Chondrocyte (in vitro differentiated cells): ENCODE results near the gene TRIM31. TPM values are rescaled to one million over a fixed set of nuclear protein-coding genes. Genes with fewer than 3 reads are reported as not detected.

ENCODE experiments used
- DNase-seq: peaks from one replicate; pipeline ENCODE4 v3.0.0; 2021; ENCODE audit warnings: mixed read lengths, low spot score
- H3K27ac Mint-ChIP-seq: one replicate; pipeline ENCODE4 v1.8.0; 2021; ENCODE audit warnings: mild to moderate bottlenecking, moderate library complexity, mixed read lengths; ENCODE audit not compliant: unreplicated experiment
- H3K27me3 Mint-ChIP-seq: 2 replicates; pipeline ENCODE4 v1.8.0; 2021; ENCODE audit warnings: low read depth, mixed read lengths
- H3K36me3 Mint-ChIP-seq: 2 replicates; pipeline ENCODE4 v1.8.0; 2021; ENCODE audit warnings: low read depth, mixed read lengths
- H3K4me1 Mint-ChIP-seq: 2 replicates; pipeline ENCODE4 v1.8.0; 2021; ENCODE audit warnings: low read depth, mild to moderate bottlenecking, mixed read lengths
- H3K4me3 Mint-ChIP-seq: one replicate; pipeline ENCODE4 v1.8.0; 2021; ENCODE audit warnings: mild to moderate bottlenecking, moderate library complexity, mixed read lengths; ENCODE audit not compliant: unreplicated experiment
- H3K9me3 Mint-ChIP-seq: 2 replicates; pipeline ENCODE4 v1.8.0; 2021; ENCODE audit warnings: low read depth, mixed read lengths
- CTCF ChIP-seq: fragments of 200-600 bp; sonication (generic); IDR thresholded peaks from 2 replicates; pipeline ENCODE4 v1.5.0; 2021; ENCODE audit warnings: antibody characterized with exemption, mild to moderate bottlenecking, moderate library complexity
- total RNA-seq: library from RNA; stranded (reverse); gene quantifications from 3 replicates; pipeline ENCODE4 v1.2.1, GENCODE V29; 2021

The TRIM31 gene
- total RNA-seq, 1 donor from 2014 or later: not detected

DNA sequence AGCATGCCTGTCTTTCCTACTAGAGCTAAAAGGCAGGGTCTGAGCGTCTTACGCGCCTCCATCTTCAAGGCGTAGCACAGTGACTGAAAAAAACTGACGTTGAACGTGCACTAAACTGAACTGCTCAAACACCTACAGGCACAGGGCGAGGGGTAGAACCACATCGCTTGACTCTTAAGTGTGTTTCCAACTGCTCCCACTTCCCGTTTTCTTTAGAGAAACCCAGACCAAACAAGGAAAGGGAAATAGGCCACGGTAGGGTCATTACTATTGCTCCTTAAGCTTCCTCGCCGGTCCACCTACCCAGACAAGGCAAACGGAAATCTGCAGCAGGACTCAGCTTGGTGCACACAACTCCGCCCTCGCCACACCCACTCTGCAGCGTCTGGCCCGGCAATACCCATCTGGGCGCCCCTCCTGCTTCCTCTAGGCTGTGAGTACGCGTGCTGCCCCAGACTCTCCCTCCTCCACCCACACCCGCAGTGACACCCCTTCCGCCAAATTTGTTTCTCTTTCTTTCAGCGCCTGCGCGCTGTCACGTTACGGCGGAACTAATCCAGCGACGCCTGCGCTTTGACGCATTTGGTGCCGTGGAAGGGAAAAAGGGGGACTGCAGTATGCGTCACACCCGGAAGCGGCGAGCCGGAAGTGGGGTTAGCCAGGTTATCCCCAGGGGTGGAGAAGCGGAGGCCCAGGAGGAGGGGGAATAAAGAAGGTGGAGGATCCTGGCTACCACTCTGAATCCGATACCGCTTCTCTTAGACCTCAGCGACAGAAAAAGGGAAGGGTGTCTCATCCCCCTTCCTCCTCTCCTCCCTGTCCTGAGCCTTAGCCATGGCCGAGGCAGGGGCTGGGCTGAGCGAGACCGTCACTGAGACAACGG, 46.1 kb downstream of the TRIM31 start, which contains the start of gene PPP1R11:
PPP1R11 (plus strand) TSS at position 622 of the 883 bp plus-strand sequence; CDS start at position 835, 213 bp downstream.
- H3K4me3 Mint-ChIP-seq: peak within 1 kb of the TSS; percentile 100
- H3K27me3 Mint-ChIP-seq: peaks cover 22% of the 10 kb centered on the region
- H3K4me1 Mint-ChIP-seq: peaks cover 45% of the 10 kb centered on the region
- H3K36me3 Mint-ChIP-seq: peaks cover 32% of the 10 kb centered on the region
- H3K27ac Mint-ChIP-seq: peak within 1 kb of the TSS; percentile 100
- no peaks in the 10 kb centered on the region for H3K9me3 Mint-ChIP-seq
- TF ChIP-seq CTCF: peak; percentile 7
- peak; percentile 100 for DNase-seq

DNA sequence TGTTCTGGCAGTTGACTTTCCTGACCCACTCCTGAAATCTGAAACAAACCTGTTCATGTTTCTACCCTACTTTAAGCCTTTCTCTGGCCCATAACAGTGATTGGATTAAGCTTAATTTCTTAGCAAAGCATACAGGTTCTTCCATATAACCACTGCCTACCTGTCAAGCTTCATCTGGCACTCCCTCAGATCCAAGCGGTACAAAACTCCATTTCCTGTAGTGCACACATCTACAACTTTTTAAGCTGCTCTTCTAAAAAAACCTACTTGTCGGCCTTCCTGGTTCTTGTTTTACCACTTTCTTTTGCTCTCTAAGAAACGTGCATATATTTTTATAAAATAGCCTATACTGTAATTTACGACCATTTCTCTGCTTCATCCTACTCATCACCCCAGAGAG, 46.8 kb downstream of the TRIM31 start:
- Mint-ChIP-seq H3K36me3 (peaks cover 30% of the 10 kb centered on the region), H3K4me1 (peaks cover 45% of the 10 kb centered on the region), H3K27me3 (peaks cover 16% of the 10 kb centered on the region), H3K9me3 (no peaks in the 10 kb centered on the region), H3K4me3 (peak overlapping the region; percentile 100), H3K27ac (peak overlapping the region; percentile 100)
- TF ChIP-seq CTCF: no peak
- DNase-seq: no peak

- peaks cover 9% of the 10 kb centered on the region for H3K36me3 Mint-ChIP-seq
- no peak for TF ChIP-seq CTCF
- H3K4me3 Mint-ChIP-seq: peak overlapping the region; percentile 29
- H3K4me1 Mint-ChIP-seq: peaks cover 50% of the 10 kb centered on the region
- DNase-seq: no peak
- peak overlapping the region; percentile 3 for H3K27ac Mint-ChIP-seq
- H3K27me3 Mint-ChIP-seq: peaks cover 3% of the 10 kb centered on the region
- no peaks in the 10 kb centered on the region for H3K9me3 Mint-ChIP-seq
These were observed 49.6 kb downstream of the TRIM31 start for GRCh38 chr6:30063315-30063714.

- Mint-ChIP-seq H3K9me3 (no peaks in the 10 kb centered on the region), H3K4me3 (peak overlapping the region; percentile 98), H3K4me1 (peaks cover 43% of the 10 kb centered on the region), H3K27me3 (peaks cover 2% of the 10 kb centered on the region), H3K27ac (peak overlapping the region; percentile 97), H3K36me3 (peaks cover 4% of the 10 kb centered on the region)
- TF ChIP-seq CTCF: no peak
- no peak for DNase-seq
These were observed 50.3 kb downstream of the TRIM31 start for GRCh38 chr6:30062471-30063178.

GRCh38 chr6:30061858-30062458, 50.9 kb downstream of the TRIM31 start:
- no peaks in the 10 kb centered on the region for H3K9me3 Mint-ChIP-seq
- H3K27me3 Mint-ChIP-seq: no peaks in the 10 kb centered on the region
- H3K27ac Mint-ChIP-seq: peak overlapping the region; percentile 97
- DNase-seq: no peak
- H3K4me1 Mint-ChIP-seq: peaks cover 39% of the 10 kb centered on the region
- H3K36me3 Mint-ChIP-seq: peaks cover 5% of the 10 kb centered on the region
- H3K4me3 Mint-ChIP-seq: peak overlapping the region; percentile 98
- TF ChIP-seq CTCF: no peak
